HTERT RPE-1 (cell line): ENCODE data around the gene HDAC2.
"Not testable (repeated sequence)": the region's sequence is repeated elsewhere in the genome, so short reads cannot be mapped to it uniquely, and the experiment has no call there.

Source experiments
- in situ Hi-C: fragments of 300-500 bp; cut with MboI; formaldehyde crosslinking; loops from 4 replicates; pipeline ENCODE4 v1.14.3; 2020; ENCODE audit warnings: low sequenced_read_pairs

The HDAC2 gene

GRCh38 chr6:113920663-113921267 lies 50.2 kb downstream of the HDAC2 start:
- in situ Hi-C loops, result no loop called here

- in situ Hi-C loops, result not testable (repeated sequence)
Measured at GRCh38 chr6:113910285-113910684, 60.7 kb downstream of the HDAC2 start.

GRCh38 chr6:113909224-113909856 lies 61.6 kb downstream of the HDAC2 start:
- in situ Hi-C loops, result no loop called here

- in situ Hi-C loops, result no loop called here
Measured at GRCh38 chr6:113908801-113909200, 62.1 kb downstream of the HDAC2 start.

GRCh38 chr6:113907102-113907815 lies 63.7 kb downstream of the HDAC2 start:
- in situ Hi-C loops, result no loop called here

- in situ Hi-C loops, result no loop called here
Measured at GRCh38 chr6:113903666-113904330, 67.2 kb downstream of the HDAC2 start.

GRCh38 chr6:113901482-113901881 lies 69.5 kb downstream of the HDAC2 start:
- in situ Hi-C loops, result no loop called here

- in situ Hi-C loops, result no loop called here
Measured at GRCh38 chr6:113894712-113895674, 76.0 kb downstream of the HDAC2 start.

- in situ Hi-C loops, result no loop called here
Measured at GRCh38 chr6:113893866-113894265, 77.1 kb downstream of the HDAC2 start.

GRCh38 chr6:113893451-113893850 lies 77.5 kb downstream of the HDAC2 start:
- in situ Hi-C loops, result no loop called here

- in situ Hi-C loops, result no loop called here
Measured at GRCh38 chr6:113888956-113889630, 81.9 kb downstream of the HDAC2 start.

- in situ Hi-C loops, result no loop called here
Measured at GRCh38 chr6:113888493-113888892, 82.5 kb downstream of the HDAC2 start.

GRCh38 chr6:113886512-113886911 lies 84.4 kb downstream of the HDAC2 start:
- in situ Hi-C loops, result no loop called here

- in situ Hi-C loops, result no loop called here
Measured at GRCh38 chr6:113884011-113884410, 86.9 kb downstream of the HDAC2 start.
